Activated CD8-positive, alpha-beta T cell treated with anti-CD3 and anti-CD28 coated beads, Interleukin-2, amount 10 ng/mL, durations not matched to agents 7 days and 5 days (primary cell): Measurements from ENCODE around the gene C2CD5. TPM values are rescaled to one million over a fixed set of nuclear protein-coding genes. Genes with fewer than 3 reads are reported as not detected.

Source experiments
- ATAC-seq: fragments of 150-1000 bp; cut with Tn5 transposase; one replicate; pipeline ENCODE4 v1.10.0; 2021; ENCODE audit warnings: moderate library complexity
- CTCF ChIA-PET: fragments of 350-600 bp; sonication (Branson Sonifier 250); formaldehyde crosslinking; loops from one replicate; lab custom pipeline; 2021; ENCODE audit warnings: antibody characterized with exemption; lab: Charles Lee
- POLR2A ChIA-PET: fragments of 350-600 bp; sonication (Branson Sonifier 250); formaldehyde crosslinking; loops from one replicate; lab custom pipeline; 2021; ENCODE audit warnings: antibody characterized with exemption; lab: Charles Lee
- DNase-seq: peaks from one replicate; pipeline ENCODE4 v3.0.0-alpha.2; 2020
- H3K27ac Mint-ChIP-seq: one replicate; pipeline ENCODE4 v1.8.0; 2021; ENCODE audit warnings: mild to moderate bottlenecking, mixed read lengths
- H3K27me3 Mint-ChIP-seq: one replicate; pipeline ENCODE4 v1.8.0; 2021; ENCODE audit warnings: low read depth, mixed read lengths
- H3K36me3 Mint-ChIP-seq: one replicate; pipeline ENCODE4 v1.8.0; 2021; ENCODE audit warnings: low read depth, mixed read lengths
- H3K4me1 Mint-ChIP-seq: one replicate; pipeline ENCODE4 v1.8.0; 2021; ENCODE audit warnings: low read depth, mixed read lengths
- H3K4me3 Mint-ChIP-seq: one replicate; pipeline ENCODE4 v1.8.0; 2021; ENCODE audit warnings: mild to moderate bottlenecking, mixed read lengths
- H3K9me3 Mint-ChIP-seq: one replicate; pipeline ENCODE4 v1.8.0; 2022; ENCODE audit warnings: mixed read lengths; ENCODE audit not compliant: insufficient read depth
- total RNA-seq, 2 experiments: library from RNA; stranded (reverse); gene quantifications; one replicate each; pipeline ENCODE4 v1.2.3, GENCODE V29; 2021

Gene C2CD5, protein sequence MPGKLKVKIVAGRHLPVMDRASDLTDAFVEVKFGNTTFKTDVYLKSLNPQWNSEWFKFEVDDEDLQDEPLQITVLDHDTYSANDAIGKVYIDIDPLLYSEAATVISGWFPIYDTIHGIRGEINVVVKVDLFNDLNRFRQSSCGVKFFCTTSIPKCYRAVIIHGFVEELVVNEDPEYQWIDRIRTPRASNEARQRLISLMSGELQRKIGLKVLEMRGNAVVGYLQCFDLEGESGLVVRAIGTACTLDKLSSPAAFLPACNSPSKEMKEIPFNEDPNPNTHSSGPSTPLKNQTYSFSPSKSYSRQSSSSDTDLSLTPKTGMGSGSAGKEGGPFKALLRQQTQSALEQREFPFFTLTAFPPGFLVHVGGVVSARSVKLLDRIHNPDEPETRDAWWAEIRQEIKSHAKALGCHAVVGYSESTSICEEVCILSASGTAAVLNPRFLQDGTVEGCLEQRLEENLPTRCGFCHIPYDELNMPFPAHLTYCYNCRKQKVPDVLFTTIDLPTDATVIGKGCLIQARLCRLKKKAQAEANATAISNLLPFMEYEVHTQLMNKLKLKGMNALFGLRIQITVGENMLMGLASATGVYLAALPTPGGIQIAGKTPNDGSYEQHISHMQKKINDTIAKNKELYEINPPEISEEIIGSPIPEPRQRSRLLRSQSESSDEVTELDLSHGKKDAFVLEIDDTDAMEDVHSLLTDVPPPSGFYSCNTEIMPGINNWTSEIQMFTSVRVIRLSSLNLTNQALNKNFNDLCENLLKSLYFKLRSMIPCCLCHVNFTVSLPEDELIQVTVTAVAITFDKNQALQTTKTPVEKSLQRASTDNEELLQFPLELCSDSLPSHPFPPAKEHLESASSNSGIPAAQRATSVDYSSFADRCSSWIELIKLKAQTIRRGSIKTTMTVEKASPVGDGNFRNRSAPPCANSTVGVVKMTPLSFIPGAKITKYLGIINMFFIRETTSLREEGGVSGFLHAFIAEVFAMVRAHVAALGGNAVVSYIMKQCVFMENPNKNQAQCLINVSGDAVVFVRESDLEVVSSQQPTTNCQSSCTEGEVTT
- total RNA-seq = 10 to 100 TPM; 44.6 to 50.6 TPM

DNA sequence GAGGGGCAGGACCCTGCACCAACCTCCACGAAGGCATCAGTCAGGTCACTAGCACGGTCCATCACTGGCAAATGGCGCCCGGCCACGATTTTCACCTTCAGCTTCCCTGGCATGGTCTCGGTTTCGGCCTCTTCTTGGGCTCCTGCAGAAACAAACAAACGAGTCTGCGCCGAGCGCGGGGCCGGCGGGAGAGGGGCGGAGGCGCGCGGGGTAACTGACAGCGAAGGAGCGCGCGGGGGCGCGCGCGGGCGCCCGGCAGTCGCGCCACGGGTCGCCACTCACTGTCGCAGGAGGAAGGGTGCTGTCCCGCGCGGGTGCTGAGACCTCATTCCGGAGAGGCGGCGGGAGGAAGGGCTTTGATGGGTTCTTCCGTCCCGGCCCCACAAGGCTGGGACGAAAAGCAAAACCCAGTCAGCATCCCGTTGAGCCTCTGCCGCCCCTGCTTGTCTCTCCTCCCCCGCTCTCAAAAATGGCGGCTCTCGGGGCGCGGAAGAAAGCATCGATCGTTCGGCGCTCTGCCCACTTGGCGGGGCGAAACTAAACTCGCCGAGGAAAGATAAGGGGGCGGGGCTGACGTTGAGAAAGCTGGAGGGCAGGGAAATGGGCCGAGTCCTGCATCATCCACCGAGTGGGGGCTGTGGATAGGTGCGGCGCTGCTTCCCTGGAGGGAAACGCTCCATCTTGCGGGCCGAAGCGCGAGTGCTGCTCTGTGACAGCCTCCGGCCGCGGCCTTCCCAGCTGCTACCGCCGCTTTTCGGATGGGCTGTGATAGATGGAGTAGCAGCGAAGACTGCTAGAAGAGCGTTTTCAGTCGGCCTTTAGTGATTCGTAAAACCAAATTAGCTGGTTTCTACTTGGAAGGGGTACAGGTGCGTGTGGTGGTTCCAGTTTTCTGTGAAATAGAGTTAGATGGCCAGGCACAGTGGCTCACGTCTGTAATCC, at the start of gene C2CD5:
TSS of gene C2CD5 (minus strand) at position 505 of the 942 bp plus-strand sequence. CDS start at position 113, 392 bp downstream.
- ChIA-PET POLR2A (interaction anchor here (0.7 to 2.4 kb wide), 9 partner anchors 9 to 1861 kb away, joined by 3 to 24 read pairs (median 6); partner anchors contain the start of gene ETNK1), CTCF (interaction anchor here (1.2 to 1.7 kb wide), 5 partner anchors 9 to 489 kb away, joined by 3 to 5 read pairs (median 4); no protein-coding TSS in a partner anchor)
- Mint-ChIP-seq H3K4me3 (peak within 1 kb of the TSS; percentile 94), H3K27me3 (peaks cover 15% of the 10 kb centered on the region), H3K9me3 (no peaks in the 10 kb centered on the region), H3K27ac (peak within 1 kb of the TSS; percentile 97), H3K36me3 (peaks cover 38% of the 10 kb centered on the region), H3K4me1 (peaks cover 35% of the 10 kb centered on the region)
- ATAC-seq = peak; percentile 91
- DNase-seq = peak; percentile 97

DNA sequence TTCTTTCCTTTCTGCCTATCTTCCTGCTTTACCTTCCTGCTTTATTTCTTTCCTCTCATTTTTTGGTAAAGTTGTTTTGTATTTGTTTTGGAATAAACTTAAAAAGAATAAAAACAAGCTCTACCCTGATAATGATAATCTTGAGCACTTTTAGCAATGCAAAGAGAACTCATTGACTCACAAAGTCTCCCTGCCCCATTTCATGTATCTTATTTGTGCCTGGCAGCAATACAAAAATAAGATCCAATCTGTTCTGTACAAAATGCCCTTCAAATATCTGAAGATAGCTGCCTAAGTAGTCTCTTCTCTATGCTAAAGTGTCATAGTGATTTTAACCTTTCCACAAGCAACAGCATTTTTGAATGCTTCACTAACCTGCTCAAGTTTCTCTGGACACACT, 49.5 kb upstream of the C2CD5 start:
- no peaks in the 10 kb centered on the region for H3K27me3 Mint-ChIP-seq
- no peaks in the 10 kb centered on the region for H3K36me3 Mint-ChIP-seq
- H3K9me3 Mint-ChIP-seq = no peaks in the 10 kb centered on the region
- H3K27ac Mint-ChIP-seq = no peak overlapping the region
- CTCF ChIA-PET = no interaction called here
- DNase-seq = no peak
- ATAC-seq = no peak
- POLR2A ChIA-PET = no interaction called here
- H3K4me1 Mint-ChIP-seq = peaks cover 2% of the 10 kb centered on the region
- H3K4me3 Mint-ChIP-seq = no peak overlapping the region

DNA sequence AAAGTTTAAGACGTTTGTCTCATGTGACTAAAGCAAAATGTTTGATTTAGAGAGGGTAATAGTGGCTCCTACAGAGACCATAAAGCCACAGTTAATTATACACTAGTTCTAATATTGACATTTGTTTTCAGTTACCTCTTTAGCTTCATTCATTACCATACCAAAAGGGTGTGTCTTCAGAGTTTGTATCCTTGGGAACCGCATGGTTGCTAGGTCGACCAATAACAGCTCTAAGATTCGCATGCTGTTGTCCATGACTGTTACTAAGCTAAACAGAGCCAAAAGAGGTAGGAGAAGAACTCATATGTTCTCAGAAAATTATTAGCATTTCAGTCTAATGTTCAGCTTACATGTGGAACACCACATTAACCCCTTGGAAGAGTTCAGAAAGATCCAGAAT, 44.5 kb upstream of the C2CD5 start:
- Mint-ChIP-seq H3K27me3 (peaks cover 2% of the 10 kb centered on the region), H3K27ac (no peak overlapping the region), H3K36me3 (no peaks in the 10 kb centered on the region), H3K4me1 (no peaks in the 10 kb centered on the region), H3K4me3 (no peak overlapping the region), H3K9me3 (no peaks in the 10 kb centered on the region)
- DNase-seq (no peak), ATAC-seq (no peak)
- CTCF ChIA-PET = no interaction called here
- POLR2A ChIA-PET = no interaction called here

DNA sequence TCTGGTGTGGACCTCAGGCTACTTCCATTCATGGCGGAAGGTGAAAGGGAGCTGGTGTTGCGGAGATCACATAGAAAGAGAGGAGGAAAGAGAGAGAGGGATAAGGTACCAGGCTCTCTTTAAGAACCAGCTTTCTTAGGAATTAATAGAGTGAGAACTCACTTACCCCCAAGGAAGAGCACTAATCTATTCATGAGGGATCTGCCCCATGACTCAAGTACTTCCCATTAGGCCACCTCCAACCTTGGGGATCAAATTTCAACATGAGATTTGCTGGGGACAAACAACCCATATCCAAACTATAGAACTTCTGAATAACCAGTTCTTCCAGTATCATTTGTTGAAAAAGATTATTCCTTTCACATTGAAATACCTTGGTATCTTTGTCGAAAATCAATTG, 34.0 kb upstream of the C2CD5 start:
- H3K36me3 Mint-ChIP-seq = no peaks in the 10 kb centered on the region
- no peak overlapping the region for H3K27ac Mint-ChIP-seq
- no peaks in the 10 kb centered on the region for H3K9me3 Mint-ChIP-seq
- H3K4me3 Mint-ChIP-seq = no peak overlapping the region
- no peak for ATAC-seq
- H3K4me1 Mint-ChIP-seq = no peaks in the 10 kb centered on the region
- DNase-seq = no peak
- ChIA-PET CTCF (interaction anchor here (0.7 kb wide), 1 partner anchor 98 kb away, joined by 3 read pairs; no protein-coding TSS in a partner anchor), POLR2A (no interaction called here)
- H3K27me3 Mint-ChIP-seq = peaks cover 2% of the 10 kb centered on the region

DNA sequence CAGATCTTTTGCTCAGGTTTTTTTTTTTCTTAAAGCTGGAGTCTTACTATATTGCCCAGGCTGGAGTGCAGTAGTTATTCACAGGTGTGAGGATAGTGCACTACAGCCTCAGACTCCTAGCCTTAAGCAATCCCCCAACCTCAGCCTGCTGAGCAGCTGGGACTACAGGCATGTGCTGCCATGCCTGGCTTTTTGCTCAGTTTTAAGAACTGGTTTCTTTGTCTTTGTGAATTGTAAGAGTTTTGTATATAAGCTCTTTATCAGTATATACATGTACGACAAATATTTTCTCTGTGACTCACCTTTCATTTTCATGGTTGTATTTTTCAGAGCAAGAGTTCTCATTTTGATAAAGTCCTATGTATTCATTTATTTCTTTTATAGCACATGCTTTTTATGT, 33.3 kb upstream of the C2CD5 start:
- Mint-ChIP-seq H3K27me3 (peaks cover 2% of the 10 kb centered on the region), H3K4me1 (no peaks in the 10 kb centered on the region), H3K9me3 (no peaks in the 10 kb centered on the region), H3K4me3 (no peak overlapping the region), H3K27ac (no peak overlapping the region), H3K36me3 (no peaks in the 10 kb centered on the region)
- no peak for ATAC-seq
- DNase-seq = no peak
- POLR2A ChIA-PET = interaction anchor here (0.6 kb wide), 1 partner anchor 10 kb away, joined by 3 read pairs; no protein-coding TSS in a partner anchor
- CTCF ChIA-PET = interaction anchor here (0.7 kb wide), 1 partner anchor 97 kb away, joined by 3 read pairs; no protein-coding TSS in a partner anchor

DNA sequence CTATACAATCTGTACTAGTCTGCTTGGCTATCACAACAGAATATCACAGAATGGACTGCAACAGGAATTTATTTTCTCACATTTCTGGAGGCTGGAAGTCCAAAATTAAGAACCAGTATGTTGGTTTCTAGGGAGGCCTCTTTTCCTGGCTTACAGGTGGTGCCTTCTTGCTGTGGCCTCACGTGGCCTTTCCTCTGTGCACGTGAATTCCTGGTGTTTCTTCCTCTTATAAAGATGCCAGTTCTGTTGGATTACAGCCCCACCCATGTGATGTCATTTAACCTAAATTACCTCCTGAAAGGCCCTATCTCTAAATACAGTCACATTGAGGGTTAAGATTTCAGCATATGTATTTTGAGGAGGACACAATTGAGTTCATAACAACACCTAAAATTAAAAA, 32.1 kb upstream of the C2CD5 start:
- Mint-ChIP-seq H3K9me3 (no peaks in the 10 kb centered on the region), H3K36me3 (no peaks in the 10 kb centered on the region), H3K27ac (no peak overlapping the region), H3K4me3 (no peak overlapping the region), H3K27me3 (peaks cover 2% of the 10 kb centered on the region), H3K4me1 (no peaks in the 10 kb centered on the region)
- POLR2A ChIA-PET = no interaction called here
- ATAC-seq (no peak), DNase-seq (no peak)
- CTCF ChIA-PET = no interaction called here

DNA sequence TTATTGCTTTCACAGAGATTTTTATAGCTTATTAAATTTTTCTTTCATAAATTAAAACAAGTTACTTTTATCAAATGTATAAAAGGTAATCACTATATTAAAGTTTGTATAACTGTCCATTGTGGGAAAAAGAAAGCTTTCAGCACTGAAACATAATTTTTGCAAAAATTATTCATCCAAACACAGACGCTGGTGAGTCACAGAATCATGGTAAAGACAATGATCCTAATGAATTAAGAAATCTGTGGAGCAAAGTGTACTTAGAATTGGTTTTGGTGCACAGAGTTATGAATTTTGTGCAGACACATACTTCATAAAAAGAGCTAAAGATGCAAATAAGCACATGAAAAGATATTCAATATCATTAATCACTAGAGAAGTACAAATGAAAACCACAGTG, 31.7 kb upstream of the C2CD5 start:
- CTCF ChIA-PET = no interaction called here
- Mint-ChIP-seq H3K4me3 (no peak overlapping the region), H3K4me1 (no peaks in the 10 kb centered on the region), H3K27me3 (peaks cover 2% of the 10 kb centered on the region), H3K27ac (no peak overlapping the region), H3K36me3 (no peaks in the 10 kb centered on the region), H3K9me3 (no peaks in the 10 kb centered on the region)
- ATAC-seq (no peak), DNase-seq (no peak)
- POLR2A ChIA-PET = no interaction called here

DNA sequence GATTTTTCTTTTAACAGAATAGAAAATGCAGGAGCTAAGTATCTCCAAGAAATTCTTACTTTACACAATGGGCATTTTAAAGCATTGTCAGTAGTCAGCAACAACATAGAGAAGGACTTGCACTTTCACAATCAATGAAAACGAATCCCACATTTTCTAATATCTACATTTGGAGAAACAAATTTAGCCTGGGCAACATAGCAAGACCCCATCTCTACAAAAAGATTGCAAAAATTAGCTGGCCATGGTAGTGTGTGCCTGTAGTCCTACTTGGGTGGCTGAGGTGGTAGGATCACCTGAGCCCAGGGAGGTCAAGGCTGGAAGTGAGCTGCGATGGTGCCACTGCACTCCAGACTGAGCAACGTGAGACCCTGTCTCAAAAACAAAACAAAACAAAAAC, 30.6 kb upstream of the C2CD5 start:
- Mint-ChIP-seq H3K4me1 (no peaks in the 10 kb centered on the region), H3K4me3 (no peak overlapping the region), H3K27ac (no peak overlapping the region), H3K27me3 (peaks cover 2% of the 10 kb centered on the region), H3K36me3 (no peaks in the 10 kb centered on the region), H3K9me3 (no peaks in the 10 kb centered on the region)
- DNase-seq (no peak), ATAC-seq (no peak)
- ChIA-PET CTCF (interaction anchor here (0.9 kb wide), 1 partner anchor 10 kb away, joined by 3 read pairs; no protein-coding TSS in a partner anchor), POLR2A (no interaction called here)

DNA sequence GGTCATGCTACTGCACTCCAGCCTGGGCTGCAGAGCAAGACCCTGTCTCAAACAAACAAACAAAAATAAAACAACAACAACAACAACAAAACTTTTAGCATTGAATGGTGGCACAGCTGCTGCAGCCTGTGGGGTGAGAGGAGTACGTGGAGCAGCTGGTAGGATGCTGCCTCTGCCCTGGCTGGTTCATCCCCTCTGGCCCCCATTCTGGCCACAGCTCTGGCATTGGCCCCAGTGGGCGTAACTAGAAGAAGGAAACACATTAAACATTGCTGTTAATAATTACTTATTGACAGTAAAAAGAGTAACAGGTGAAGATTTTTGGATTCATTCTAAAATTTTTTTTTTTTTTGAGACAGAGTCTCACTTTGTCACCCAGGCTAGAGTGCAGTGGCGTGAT, 28.8 kb upstream of the C2CD5 start:
- Mint-ChIP-seq H3K4me3 (no peak overlapping the region), H3K9me3 (no peaks in the 10 kb centered on the region), H3K27ac (no peak overlapping the region), H3K27me3 (peaks cover 1% of the 10 kb centered on the region), H3K4me1 (no peaks in the 10 kb centered on the region), H3K36me3 (no peaks in the 10 kb centered on the region)
- no peak for DNase-seq
- POLR2A ChIA-PET = no interaction called here
- CTCF ChIA-PET = no interaction called here
- ATAC-seq = no peak

DNA sequence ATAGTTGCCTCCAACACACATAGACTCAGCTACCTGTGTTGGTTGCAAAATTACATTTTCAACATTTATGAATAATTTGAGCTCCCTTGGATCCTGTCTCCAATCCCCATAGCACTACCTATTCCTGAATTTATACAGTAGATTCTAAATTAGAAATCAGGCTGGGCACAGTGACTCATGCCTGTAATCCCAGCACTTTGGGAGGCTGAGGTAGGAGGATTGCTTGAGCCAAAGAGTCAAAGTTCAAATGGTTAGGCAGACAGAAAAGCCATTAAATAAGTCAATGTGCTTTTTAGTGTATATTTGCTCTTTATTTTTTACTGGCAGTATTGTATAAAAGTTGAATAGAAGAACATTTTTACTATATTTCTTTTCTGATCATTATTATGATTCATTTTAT, 24.9 kb upstream of the C2CD5 start:
- no peaks in the 10 kb centered on the region for H3K36me3 Mint-ChIP-seq
- ChIA-PET CTCF (no interaction called here), POLR2A (no interaction called here)
- H3K27ac Mint-ChIP-seq = no peak overlapping the region
- H3K4me1 Mint-ChIP-seq = no peaks in the 10 kb centered on the region
- DNase-seq (no peak), ATAC-seq (no peak)
- H3K9me3 Mint-ChIP-seq = no peaks in the 10 kb centered on the region
- H3K4me3 Mint-ChIP-seq = no peak overlapping the region
- peaks cover under 1% of the 10 kb centered on the region for H3K27me3 Mint-ChIP-seq
